Ovary (tissue), 3 donors: ENCODE measurements around the gene MLXIPL.

Experiments used
- EP300 ChIP-seq: sonication (generic); formaldehyde crosslinking; IDR thresholded peaks from one replicate; pipeline ENCODE4 v1.6.1; 2017; ENCODE audit warnings: antibody characterized with exemption
- TF ChIP-seq, protein P1 (sequence below), 3 donors: fragments of 450-650 bp in 2 of 3; fragments of 200-600 bp in 1 of 3; IDR thresholded peaks; one replicate each; pipeline versions ENCODE4 v1.5.1 to v1.8.0; 2016 to 2022; ENCODE audit warnings: antibody characterized with exemption in 3 of 3, mild to moderate bottlenecking in 1 of 3
- donor health status: DM: no; HTN: no; CAD: no.

DNA sequence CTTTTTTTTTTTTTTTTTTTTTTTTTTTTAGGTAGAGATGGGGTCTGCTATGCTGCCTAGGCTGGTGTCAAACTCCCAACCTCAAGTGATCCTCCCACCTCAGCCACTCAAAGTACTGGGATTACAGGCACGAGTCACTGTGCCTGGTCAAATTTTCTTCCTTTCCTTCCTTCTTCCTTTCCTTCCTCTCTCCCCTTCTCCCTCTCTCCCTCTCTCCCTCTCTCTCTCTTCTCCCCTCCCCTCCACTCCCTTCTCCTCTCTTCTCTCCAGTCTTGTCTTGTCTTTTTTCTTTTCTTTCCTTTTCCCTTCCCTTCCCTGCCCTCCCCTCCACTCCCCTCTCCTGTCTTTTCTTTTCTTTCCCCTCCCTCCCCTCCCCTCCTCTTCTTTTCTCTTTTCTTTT lies 7.2 kb upstream of the MLXIPL start:
- TF ChIP-seq, protein P1, sequence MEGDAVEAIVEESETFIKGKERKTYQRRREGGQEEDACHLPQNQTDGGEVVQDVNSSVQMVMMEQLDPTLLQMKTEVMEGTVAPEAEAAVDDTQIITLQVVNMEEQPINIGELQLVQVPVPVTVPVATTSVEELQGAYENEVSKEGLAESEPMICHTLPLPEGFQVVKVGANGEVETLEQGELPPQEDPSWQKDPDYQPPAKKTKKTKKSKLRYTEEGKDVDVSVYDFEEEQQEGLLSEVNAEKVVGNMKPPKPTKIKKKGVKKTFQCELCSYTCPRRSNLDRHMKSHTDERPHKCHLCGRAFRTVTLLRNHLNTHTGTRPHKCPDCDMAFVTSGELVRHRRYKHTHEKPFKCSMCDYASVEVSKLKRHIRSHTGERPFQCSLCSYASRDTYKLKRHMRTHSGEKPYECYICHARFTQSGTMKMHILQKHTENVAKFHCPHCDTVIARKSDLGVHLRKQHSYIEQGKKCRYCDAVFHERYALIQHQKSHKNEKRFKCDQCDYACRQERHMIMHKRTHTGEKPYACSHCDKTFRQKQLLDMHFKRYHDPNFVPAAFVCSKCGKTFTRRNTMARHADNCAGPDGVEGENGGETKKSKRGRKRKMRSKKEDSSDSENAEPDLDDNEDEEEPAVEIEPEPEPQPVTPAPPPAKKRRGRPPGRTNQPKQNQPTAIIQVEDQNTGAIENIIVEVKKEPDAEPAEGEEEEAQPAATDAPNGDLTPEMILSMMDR (IDR thresholded peaks at IDR 0.05): no peak
- no peak for TF ChIP-seq EP300
